GM06990 (cell line): ENCODE measurements around the gene EIF2S2.

Experiments used
- DNase-seq: peaks from one replicate; pipeline ENCODE4 v3.0.0-alpha.2; 2011; ENCODE audit not compliant: insufficient read length; ENCODE audit errors: extremely low read depth
- H3K27me3 ChIP-seq: replicated peaks from 2 replicates; pipeline ENCODE4 v1.6.0; 2011; ENCODE audit warnings: low read length; ENCODE audit not compliant: control insufficient read depth, insufficient read depth
- H3K36me3 ChIP-seq: 2 replicates; pipeline ENCODE4 v1.5.1; 2011; ENCODE audit warnings: low read length; ENCODE audit not compliant: control insufficient read depth, insufficient read depth
- H3K4me3 ChIP-seq: replicated peaks from 2 replicates; pipeline ENCODE4 v1.5.1; 2011; ENCODE audit warnings: low read depth, mild to moderate bottlenecking, control low read depth, low read length
- CTCF ChIP-seq: IDR thresholded peaks from 2 replicates; pipeline ENCODE4 v1.5.1; 2011; ENCODE audit warnings: low read length, control low read depth, mild to moderate bottlenecking, inconsistent platforms; ENCODE audit not compliant: insufficient read depth, poor library complexity, severe bottlenecking

Gene EIF2S2

GRCh38 chr20:34131491-34131890, 19.4 kb upstream of the EIF2S2 start:
- Histone ChIP-seq H3K4me3 (no peak overlapping the region), H3K27me3 (no peaks in the 10 kb centered on the region), H3K36me3 (no peaks in the 10 kb centered on the region)
- no peak for DNase-seq
- TF ChIP-seq CTCF = no peak

- peak; percentile 72 for TF ChIP-seq CTCF
- H3K4me3 ChIP-seq = peak overlapping the region; percentile 33; the same call in 1 of the 2 replicates
Observed at GRCh38 chr20:34129518-34130162, 17.6 kb upstream of the EIF2S2 start.

GRCh38 chr20:34127792-34128191, 15.7 kb upstream of the EIF2S2 start:
- H3K36me3 ChIP-seq = no peaks in the 10 kb centered on the region
- H3K27me3 ChIP-seq = no peaks in the 10 kb centered on the region
- no peak for DNase-seq
- no peak overlapping the region for H3K4me3 ChIP-seq
- no peak for TF ChIP-seq CTCF

More at GRCh38 chr20:34129518-34130162, 17.6 kb upstream of the EIF2S2 start:
- peak; percentile 15 for DNase-seq
- H3K27me3 ChIP-seq = no peaks in the 10 kb centered on the region
- H3K36me3 ChIP-seq = no peaks in the 10 kb centered on the region

- no peaks in the 10 kb centered on the region for H3K27me3 ChIP-seq
- H3K36me3 ChIP-seq = no peaks in the 10 kb centered on the region
- H3K4me3 ChIP-seq = no peak overlapping the region
- DNase-seq = peak; percentile 21
- TF ChIP-seq CTCF = no peak
Observed at GRCh38 chr20:34124469-34125249, 12.6 kb upstream of the EIF2S2 start.

GRCh38 chr20:34123309-34123708, 11.3 kb upstream of the EIF2S2 start:
- DNase-seq = no peak
- no peaks in the 10 kb centered on the region for H3K36me3 ChIP-seq
- H3K27me3 ChIP-seq = no peaks in the 10 kb centered on the region
- no peak overlapping the region for H3K4me3 ChIP-seq
- TF ChIP-seq CTCF = no peak
